H1 (cell line): ENCODE data around the gene MYO5A. TPM values are rescaled to one million over a fixed set of nuclear protein-coding genes. Genes with fewer than 3 reads are reported as not detected.
A peak's percentile ranks its signal among the peaks of the same experiment; 100 is the strongest.

Source experiments
- CTCF ChIA-PET: fragments of 300-600 bp; sonication (Branson Sonifier 250); formaldehyde crosslinking; loops from one replicate; lab custom pipeline; 2021; ENCODE audit not compliant: partially characterized antibody; lab: Charles Lee
- POLR2A ChIA-PET: fragments of 300-600 bp; sonication (Branson Sonifier 250); formaldehyde crosslinking; loops from one replicate; lab custom pipeline; 2021; ENCODE audit warnings: inconsistent platforms; ENCODE audit not compliant: partially characterized antibody; lab: Charles Lee
- DNase-seq, 2 experiments: peaks; one replicate each; pipeline versions ENCODE4 v3.0.0 to v3.0.0-alpha.2; 2010 to 2022; ENCODE audit warnings: low spot score in 2 of 2, low read depth in 1 of 2, mixed read lengths in 1 of 2
- FAIRE-seq: peaks from 2 replicates; lab custom pipeline; 2011; peaks lifted over from hg19 to GRCh38; lab: Jason Lieb, UNC
- H2AFZ ChIP-seq: 2 replicates; pipeline ENCODE4 v1.8.1; 2012; ENCODE audit warnings: low read length, inconsistent platforms
- H2AK5ac ChIP-seq: 2 replicates; pipeline ENCODE4 v1.6.1; 2013; ENCODE audit warnings: low read depth, low read length
- H2BK120ac ChIP-seq: replicated peaks from 2 replicates; pipeline ENCODE3; 2013; ENCODE audit warnings: low read depth, low read length, inconsistent platforms
- H2BK12ac ChIP-seq: 2 replicates; pipeline ENCODE4 v1.6.1; 2013; ENCODE audit warnings: low read depth, low read length
- H2BK15ac ChIP-seq: 2 replicates; pipeline ENCODE4 v1.6.1; 2013; ENCODE audit warnings: low read length
- H2BK20ac ChIP-seq: 2 replicates; pipeline ENCODE4 v1.6.1; 2013; ENCODE audit warnings: low read length
- H2BK5ac ChIP-seq: 2 replicates; pipeline ENCODE4 v1.6.1; 2013; ENCODE audit warnings: low read depth, low read length
- H3K14ac ChIP-seq: 2 replicates; pipeline ENCODE4 v1.6.1; 2013; ENCODE audit warnings: inconsistent platforms; ENCODE audit not compliant: insufficient read length
- H3K18ac ChIP-seq: 2 replicates; pipeline ENCODE4 v1.6.1; 2013; ENCODE audit warnings: low read length; ENCODE audit errors: extremely low read depth
- H3K23ac ChIP-seq: 2 replicates; pipeline ENCODE4 v1.6.1; 2013; ENCODE audit warnings: inconsistent platforms; ENCODE audit not compliant: insufficient read length
- H3K23me2 ChIP-seq: 2 replicates; pipeline ENCODE4 v1.6.1; 2013; ENCODE audit warnings: low read depth, low read length
- H3K27ac ChIP-seq: 2 replicates; pipeline ENCODE4 v1.6.1; 2011; ENCODE audit warnings: low read depth, low read length, inconsistent platforms
- H3K27me3 ChIP-seq, 4 experiments: replicated peaks in 1 of 4; 1 replicate in 1 of 4; 2 replicates in 3 of 4; pipeline versions ENCODE4 v1.6.1 to v1.8.1; 2011 to 2013; ENCODE audit warnings: low read length in 3 of 4, mild to moderate bottlenecking in 3 of 4, inconsistent platforms in 2 of 4, mixed read lengths in 2 of 4, moderate library complexity in 1 of 4; ENCODE audit not compliant: control insufficient read depth in 3 of 4, insufficient read depth in 3 of 4; ENCODE audit errors: extremely low read depth in 1 of 4
- H3K36me3 ChIP-seq, 4 experiments: 2 replicates each; pipeline versions ENCODE4 v1.6.1 to v1.8.1; 2011 to 2013; ENCODE audit warnings: mild to moderate bottlenecking in 4 of 4, low read length in 3 of 4, moderate library complexity in 2 of 4, control low read depth in 1 of 4, inconsistent platforms in 1 of 4; ENCODE audit not compliant: insufficient read depth in 4 of 4, control insufficient read depth in 2 of 4
- H3K4ac ChIP-seq: replicated peaks from 2 replicates; pipeline ENCODE3; 2013; ENCODE audit warnings: low read length, low read depth, mixed read lengths, inconsistent platforms; ENCODE audit not compliant: insufficient read length
- H3K4me1 ChIP-seq, 4 experiments: replicated peaks in 1 of 4; 1 replicate in 1 of 4; 2 replicates in 3 of 4; pipeline versions ENCODE4 v1.6.1 to v1.8.1; 2011 to 2013; ENCODE audit warnings: low read length in 3 of 4, inconsistent platforms in 2 of 4, mixed read lengths in 1 of 4; ENCODE audit not compliant: insufficient read depth in 4 of 4, control insufficient read depth in 3 of 4
- H3K4me2 ChIP-seq, 2 experiments: 2 replicates each; pipeline versions ENCODE4 v1.6.1 to v1.8.1; 2011 to 2013; ENCODE audit warnings: low read depth in 2 of 2, low read length in 2 of 2, control low read depth in 1 of 2, inconsistent platforms in 1 of 2, mild to moderate bottlenecking in 1 of 2; ENCODE audit not compliant: insufficient read depth in 1 of 2
- H3K4me3 ChIP-seq, 4 experiments: fragments of 200-600, 300-600 bp in 1 of 4; sonication (generic), shearing (Covaris generic), sonication (Bioruptor Twin) in 1 of 4; 2 replicates each; pipeline versions ENCODE4 v1.5.1 to v1.8.1; 2011 to 2016; ENCODE audit warnings: low read length in 4 of 4, low read depth in 3 of 4, control low read depth in 2 of 4, inconsistent platforms in 2 of 4, mild to moderate bottlenecking in 2 of 4, mixed read lengths in 1 of 4, moderate library complexity in 1 of 4; ENCODE audit not compliant: insufficient read depth in 2 of 4; ENCODE audit errors: extremely low read depth in 1 of 4
- H3K56ac ChIP-seq: replicated peaks from 2 replicates; pipeline ENCODE3; 2013; ENCODE audit warnings: low read depth, mild to moderate bottlenecking, mixed read lengths, low read length, inconsistent platforms; ENCODE audit not compliant: insufficient read length
- H3K79me1 ChIP-seq: 2 replicates; pipeline ENCODE4 v1.6.1; 2013; ENCODE audit warnings: low read depth, low read length, control low read depth
- H3K79me2 ChIP-seq, 2 experiments: 2 replicates each; pipeline versions ENCODE4 v1.6.1 to v1.8.1; 2012 to 2013; ENCODE audit warnings: low read length in 2 of 2, mild to moderate bottlenecking in 2 of 2, inconsistent platforms in 1 of 2; ENCODE audit not compliant: insufficient read depth in 2 of 2, control insufficient read depth in 1 of 2
- H3K9ac ChIP-seq, 4 experiments: replicated peaks in 1 of 4; 1 replicate in 1 of 4; 2 replicates in 3 of 4; pipeline versions ENCODE4 v1.6.1 to v1.8.1; 2011 to 2013; ENCODE audit warnings: low read depth in 3 of 4, low read length in 3 of 4, control low read depth in 2 of 4, mild to moderate bottlenecking in 2 of 4, moderate library complexity in 2 of 4, inconsistent platforms in 1 of 4; ENCODE audit errors: extremely low read depth in 1 of 4
- H3K9me3 ChIP-seq, 2 experiments: 2 replicates each; pipeline versions ENCODE4 v1.6.1 to v1.8.1; 2012 to 2013; ENCODE audit warnings: mild to moderate bottlenecking in 2 of 2, moderate library complexity in 2 of 2, control low read depth in 1 of 2, inconsistent platforms in 1 of 2, low read depth in 1 of 2, low read length in 1 of 2, mixed read lengths in 1 of 2; ENCODE audit not compliant: insufficient read depth in 2 of 2
- H4K20me1 ChIP-seq, 2 experiments: replicated peaks in 1 of 2; 2 replicates each; pipeline versions ENCODE3 to v1.8.1; 2011 to 2013; ENCODE audit warnings: inconsistent platforms in 2 of 2, low read length in 2 of 2, mild to moderate bottlenecking in 1 of 2; ENCODE audit not compliant: insufficient read depth in 2 of 2, control insufficient read depth in 1 of 2
- H4K5ac ChIP-seq: 2 replicates; pipeline ENCODE4 v1.6.1; 2013; ENCODE audit warnings: low read length, low read depth, mixed read lengths, inconsistent platforms; ENCODE audit not compliant: insufficient read length
- H4K8ac ChIP-seq: 2 replicates; pipeline ENCODE4 v1.8.0; 2013; ENCODE audit warnings: mild to moderate bottlenecking, moderate library complexity, low read length, inconsistent platforms; ENCODE audit not compliant: insufficient read depth; ENCODE audit errors: extremely low read depth
- H4K91ac ChIP-seq: replicated peaks from 2 replicates; pipeline ENCODE3; 2013; ENCODE audit warnings: low read length, mixed read lengths, inconsistent platforms; ENCODE audit not compliant: insufficient read length
- ASH2L ChIP-seq: fragments of 200-600, 300-600 bp; sonication (generic); IDR thresholded peaks from one replicate; pipeline ENCODE4 v1.7.1; 2017; ENCODE audit warnings: low read length
- MAX ChIP-seq: IDR thresholded peaks from 2 replicates; pipeline ENCODE4 v1.6.1; 2012; ENCODE audit warnings: inconsistent platforms
- RBBP5 ChIP-seq: IDR thresholded peaks from 2 replicates; pipeline ENCODE4 v1.7.1; 2012; ENCODE audit warnings: low read depth, mild to moderate bottlenecking, inconsistent platforms, low read length, moderate library complexity, borderline replicate concordance
- SP1 ChIP-seq: IDR thresholded peaks from 2 replicates; pipeline ENCODE4 v1.6.1; 2011; ENCODE audit warnings: low read depth, low read length
- WGBS, 2 experiments: shearing (Covaris generic) in 1 of 2; methylation state at CpG; one replicate each; pipeline versions ENCODE4 v1.1.6 to v1.1.7; 2013 to 2015; ENCODE audit warnings: low lambda C conversion rate in 2 of 2, mixed read lengths in 2 of 2, inconsistent platforms in 1 of 2, low coverage in 1 of 2, missing lambda C conversion rate in 1 of 2; ENCODE audit not compliant: insufficient replicate concordance in 2 of 2, insufficient coverage in 1 of 2, insufficient read length in 1 of 2; ENCODE audit errors: extremely low coverage in 1 of 2, missing lambda C conversion rate in 1 of 2; 5-methylcytosine and 5-hydroxymethylcytosine counted together
- polyA plus RNA-seq, 7 experiments: library from polyadenylated mRNA; depleted of rRNA in 3 of 7; stranded (reverse) in 5 of 7; unstranded in 2 of 7; fragments of >200 nt in 5 of 7; fragments of 200-250 nt in 2 of 7; gene quantifications; 1 replicate in 5 of 7; 2 replicates in 1 of 7; 4 replicates in 1 of 7; pipeline versions ENCODE4 v1.2.1 to v1.2.3, GENCODE V29; 2011 to 2013; ENCODE audit warnings: missing spikeins in 2 of 7, mixed read lengths in 2 of 7
- total RNA-seq: library from RNA; stranded (reverse); fragmentation: NEBNext Ultra II Directional; extraction: Animal tissue kit (Norgen Biotek cat#: 25700); gene quantifications from 2 replicates; pipeline ENCODE4 v1.2.1, GENCODE V29; 2021

Gene MYO5A
- total and polyA plus RNA-seq, 2 of the 8 experiments (the other 6 are each of a cell fraction or from before 2014, with no cell fraction given) = 11.4 to 24.7 TPM

DNA sequence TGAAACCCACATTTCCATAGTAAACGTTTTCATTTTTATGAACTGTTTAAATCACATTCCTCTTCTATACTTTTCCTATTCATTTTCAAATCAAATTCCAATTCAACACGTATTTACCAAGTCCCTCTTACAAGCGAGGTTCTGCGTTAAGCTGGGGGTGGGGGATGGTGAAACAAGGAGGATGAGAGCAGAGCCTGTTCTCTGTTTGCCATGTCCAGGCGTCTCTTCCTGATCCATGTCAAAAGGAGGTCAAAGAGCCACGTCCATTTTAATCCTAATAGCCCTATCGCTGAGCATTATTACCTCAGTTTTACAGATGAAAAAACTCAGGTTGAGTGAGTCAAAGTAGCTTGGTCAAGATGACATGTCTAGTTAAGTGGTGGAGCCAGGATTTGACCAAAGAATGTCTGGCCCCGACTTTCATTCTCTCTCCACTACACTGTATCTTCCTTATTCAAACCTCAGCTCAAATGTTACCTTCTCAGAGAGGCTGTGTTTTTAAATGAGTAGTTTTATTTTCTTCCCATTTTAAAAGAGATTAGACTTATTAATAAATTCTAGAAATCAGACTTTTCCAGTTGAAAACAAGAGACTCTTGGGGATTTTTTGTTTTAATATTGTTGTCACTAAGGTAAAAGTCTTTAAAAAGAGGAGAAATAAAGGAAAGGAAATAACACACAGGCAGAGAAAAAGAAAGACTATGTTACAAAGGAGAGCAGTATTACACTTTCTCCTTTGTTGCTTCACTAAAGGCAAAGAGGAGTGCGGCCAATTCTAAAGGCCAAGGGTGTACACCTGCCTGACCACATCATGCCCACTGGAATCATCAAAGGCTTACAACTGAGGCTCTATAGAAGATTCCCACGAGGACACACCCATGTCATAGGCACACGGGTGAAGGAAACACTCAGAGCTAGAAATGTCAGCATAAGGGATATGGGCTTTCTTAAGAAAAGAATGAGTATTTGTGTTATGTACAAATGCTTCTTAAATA, 42.4 kb downstream of the MYO5A start:
- no peak overlapping the region for H2BK15ac ChIP-seq
- H3K56ac ChIP-seq = no peak overlapping the region
- no peaks in the 10 kb centered on the region for H3K9me3 ChIP-seq
- ChIA-PET POLR2A (interaction anchor here (0.7 to 1.2 kb wide), 3 partner anchors 20 to 260 kb away, joined by 3 to 4 read pairs (median 3); no protein-coding TSS in a partner anchor), CTCF (no interaction called here)
- no peak overlapping the region for H4K8ac ChIP-seq
- H3K27me3 ChIP-seq = no peaks in the 10 kb centered on the region
- 32 to 100% methylated on average over 1 to 11 of the region's 11 CpGs for WGBS, 2 experiments
- peak overlapping the region in 1 of 4 experiments; percentile 40; a peak in 2 of 8 replicates for H3K4me3 ChIP-seq
- H3K23me2 ChIP-seq = no peaks in the 10 kb centered on the region; the same call in 1 of the 2 replicates
- H3K4ac ChIP-seq = no peak overlapping the region
- no peak overlapping the region for H3K23ac ChIP-seq
- H2BK120ac ChIP-seq = no peak overlapping the region
- peak; percentile 78 for FAIRE-seq
- H4K5ac ChIP-seq = no peak overlapping the region
- H4K20me1 ChIP-seq = no peaks in the 10 kb centered on the region
- H2BK5ac ChIP-seq = no peak overlapping the region
- peak in 1 of 2 experiments; percentile 7 for DNase-seq
- no peak overlapping the region for H3K27ac ChIP-seq
- H2AK5ac ChIP-seq = 0 out of 2 replicates have a peak overlapping the region, but pooled peaks have one; percentile 85
- peak overlapping the region; percentile 46 to 72 for H3K4me2 ChIP-seq
- H3K9ac ChIP-seq = peak overlapping the region in 1 of 4 experiments; percentile 53; a peak in 1 of 7 replicates
- peaks cover 0 to 7% (median 4%) of the 10 kb centered on the region in 4 experiments; a peak in 2 of 7 replicates for H3K4me1 ChIP-seq
- no peak for TF ChIP-seq MAX
- TF ChIP-seq SP1 = 0 out of 2 replicates have a peak, but pooled peaks have one; percentile 35
- TF ChIP-seq RBBP5 = 0 out of 2 replicates have a peak, but pooled peaks have one; percentile 52
- TF ChIP-seq ASH2L = peak; percentile 61
- TF ChIP-seq, all 59 proteins: peak for 3
- Histone ChIP-seq H3K36me3 (no peaks in the 10 kb centered on the region), H3K79me2 (peaks cover 0 to 9% of the 10 kb centered on the region in 2 experiments; a peak in 2 of 4 replicates), H3K14ac (no peak overlapping the region), H2BK20ac (no peak overlapping the region), H3K79me1 (no peaks in the 10 kb centered on the region), H2BK12ac (no peak overlapping the region; the same call in none of the 2 replicates), H3K18ac (no peak overlapping the region; the same call in 1 of the 2 replicates), H2AFZ (peak overlapping the region; percentile 27; the same call in 1 of the 2 replicates), H4K91ac (peak overlapping the region; percentile 29)
